ENCODE results near the gene SRGAP2B.
"Not testable (repeated sequence)": the region's sequence is repeated elsewhere in the genome, so short reads cannot be mapped to it uniquely, and the experiment has no call there.

The SRGAP2B gene

DNA sequence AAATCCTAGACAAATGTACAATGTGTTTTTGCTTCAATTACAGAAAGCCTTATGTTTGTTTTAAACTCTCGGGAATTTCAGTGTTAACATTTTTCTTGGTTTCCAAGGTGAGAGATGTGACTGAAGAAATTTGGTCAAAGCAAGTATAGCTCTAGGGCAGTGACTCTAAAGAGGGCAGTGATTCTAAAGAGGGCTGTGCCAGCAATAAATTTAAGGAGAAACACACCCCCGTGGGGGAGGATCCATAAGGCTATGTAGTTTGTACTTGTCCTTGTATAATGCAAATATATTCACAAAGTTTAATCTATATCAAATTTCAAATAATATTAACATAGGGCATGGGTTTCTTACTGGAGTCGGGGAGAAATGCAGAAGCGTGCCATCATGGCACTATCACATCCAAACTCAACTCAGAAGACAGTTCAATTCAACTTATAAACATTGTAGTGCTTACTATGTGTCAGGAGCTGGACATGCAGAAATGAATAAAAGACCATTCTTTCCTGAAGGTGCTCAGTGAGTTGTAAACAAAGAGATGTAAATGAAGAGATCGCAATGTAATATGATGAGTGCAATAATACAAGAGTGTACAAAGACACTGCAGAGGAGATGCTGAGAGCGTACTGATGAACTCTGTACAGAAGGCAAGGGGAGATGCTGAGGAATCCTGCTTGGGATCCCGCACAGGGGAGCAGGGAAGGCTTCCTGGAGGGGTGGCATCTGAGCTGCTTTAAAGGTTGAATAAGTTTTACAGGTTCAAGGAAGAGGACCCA is 12.5 kb downstream of the SRGAP2B start:
- not testable (repeated sequence) for DNase-seq (ENCODE audit: low read depth)

- DNase-seq (ENCODE audit: low read depth), result not testable (repeated sequence)
Measured at GRCh38 chr1:145080193-145080592, 14.9 kb downstream of the SRGAP2B start.

- DNase-seq (ENCODE audit: low read depth), result not testable (repeated sequence)
Measured at GRCh38 chr1:145079737-145080136, 15.4 kb downstream of the SRGAP2B start.

DNA sequence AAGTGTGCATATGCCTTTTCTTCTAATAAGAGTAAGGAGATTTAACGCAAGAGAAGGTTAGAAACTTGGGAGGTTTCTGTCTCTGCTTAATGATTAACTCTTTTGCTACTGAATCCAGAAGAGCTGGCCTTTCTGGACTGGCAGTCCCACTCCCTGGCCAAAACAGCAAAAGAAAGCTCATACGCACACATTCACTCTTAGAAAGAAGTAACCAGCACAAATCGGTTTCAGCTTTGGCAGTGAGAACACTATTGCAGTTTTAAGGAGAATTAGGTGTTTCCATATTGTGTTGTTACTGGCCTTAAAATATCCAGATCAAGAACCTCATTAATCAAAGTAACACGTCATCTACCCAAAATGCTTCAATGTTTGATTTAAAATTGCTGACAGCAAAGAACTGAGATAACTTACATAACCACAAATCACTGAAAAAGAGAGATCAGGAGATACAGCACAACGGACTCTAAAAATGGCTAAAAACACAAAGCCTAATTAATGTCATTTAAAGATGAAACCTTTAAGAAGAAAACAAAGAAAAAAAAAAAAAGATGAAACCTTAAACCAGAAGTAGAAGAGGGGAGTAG is 16.2 kb downstream of the SRGAP2B start:
- not testable (repeated sequence) for DNase-seq (ENCODE audit: low read depth)

- DNase-seq (ENCODE audit: low read depth), result not testable (repeated sequence)
Measured at GRCh38 chr1:145077872-145078786, 17.0 kb downstream of the SRGAP2B start.

GRCh38 chr1:145076877-145077276 is 18.3 kb downstream of the SRGAP2B start:
- not testable (repeated sequence) for DNase-seq (ENCODE audit: low read depth)

- not testable (repeated sequence) for DNase-seq (ENCODE audit: low read depth)
Measured at GRCh38 chr1:145074021-145074559, 21.0 kb downstream of the SRGAP2B start.

DNA sequence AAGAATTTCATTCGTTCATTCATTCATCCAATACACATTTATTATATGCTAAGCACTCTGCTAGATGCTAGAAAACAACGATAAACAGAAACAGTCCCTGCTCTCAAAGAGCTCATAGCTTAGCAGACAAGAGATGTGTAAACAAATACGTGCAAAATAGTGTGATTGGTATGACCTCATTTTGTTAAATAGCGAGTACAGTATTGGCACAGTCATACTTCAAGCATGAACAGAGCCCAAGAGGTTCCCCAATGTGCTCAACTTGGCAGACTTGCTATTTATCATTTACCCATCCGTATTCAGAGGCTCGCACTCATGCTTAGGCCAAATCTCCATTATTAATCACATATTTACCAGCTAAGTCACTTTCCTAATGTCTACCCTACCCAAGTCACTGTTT is 23.6 kb downstream of the SRGAP2B start:
- not testable (repeated sequence) for DNase-seq (ENCODE audit: low read depth)

- DNase-seq (ENCODE audit: low read depth), result not testable (repeated sequence)
Measured at GRCh38 chr1:145066486-145066885, 28.6 kb downstream of the SRGAP2B start.

GRCh38 chr1:145065194-145065826 is 29.8 kb downstream of the SRGAP2B start:
- not testable (repeated sequence) for DNase-seq (ENCODE audit: low read depth)

GRCh38 chr1:145063941-145064648 is 31.0 kb downstream of the SRGAP2B start:
- not testable (repeated sequence) for DNase-seq (ENCODE audit: low read depth)

DNA sequence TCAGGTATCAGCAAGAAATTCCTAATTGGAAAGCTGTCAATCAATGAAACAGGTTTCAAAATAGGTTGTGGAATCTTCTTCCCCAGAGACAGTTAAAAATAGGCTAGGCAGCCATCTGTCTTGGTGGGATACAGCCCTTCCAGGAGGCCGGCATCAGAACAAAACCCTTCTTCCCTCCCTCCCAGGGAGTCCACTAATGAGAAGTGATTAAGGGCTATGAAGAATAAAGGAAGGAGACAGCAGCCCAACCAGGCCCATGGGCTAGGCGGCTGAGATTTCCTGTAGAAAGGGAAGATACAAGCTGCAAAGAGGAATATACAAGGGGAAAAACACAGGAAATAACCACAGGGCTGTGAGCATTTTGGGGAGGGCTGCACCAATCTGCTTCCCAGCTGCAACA is 31.8 kb downstream of the SRGAP2B start:
- not testable (repeated sequence) for DNase-seq (ENCODE audit: low read depth)

- DNase-seq (ENCODE audit: low read depth), result not testable (repeated sequence)
Measured at GRCh38 chr1:145058184-145058583, 36.9 kb downstream of the SRGAP2B start.

DNA sequence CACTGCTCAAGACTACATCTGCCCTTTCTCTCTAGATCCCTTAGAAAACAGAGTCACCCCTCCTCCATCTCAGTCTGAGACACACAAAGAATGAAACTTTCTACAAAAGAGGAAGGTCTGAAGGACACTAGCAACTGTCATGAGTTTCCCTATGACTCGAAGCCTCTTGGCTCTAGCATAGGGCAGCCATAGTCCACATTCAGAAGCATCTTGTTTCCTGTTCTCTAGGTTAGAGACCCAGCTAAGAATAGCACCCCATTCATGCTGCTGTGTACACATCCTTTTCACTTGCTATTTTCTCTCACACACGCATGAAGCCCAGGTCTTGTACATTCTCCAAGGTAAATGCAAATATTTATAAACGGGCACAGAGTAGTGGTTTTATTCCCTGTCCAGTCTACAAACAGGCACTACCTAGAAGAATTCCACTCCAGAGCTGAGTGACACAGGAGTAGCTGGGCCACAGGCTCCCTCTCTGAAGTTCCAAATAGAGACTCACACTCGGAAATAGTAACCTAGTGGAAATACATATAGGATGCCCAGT is 39.8 kb downstream of the SRGAP2B start:
- not testable (repeated sequence) for DNase-seq (ENCODE audit: low read depth)

DNA sequence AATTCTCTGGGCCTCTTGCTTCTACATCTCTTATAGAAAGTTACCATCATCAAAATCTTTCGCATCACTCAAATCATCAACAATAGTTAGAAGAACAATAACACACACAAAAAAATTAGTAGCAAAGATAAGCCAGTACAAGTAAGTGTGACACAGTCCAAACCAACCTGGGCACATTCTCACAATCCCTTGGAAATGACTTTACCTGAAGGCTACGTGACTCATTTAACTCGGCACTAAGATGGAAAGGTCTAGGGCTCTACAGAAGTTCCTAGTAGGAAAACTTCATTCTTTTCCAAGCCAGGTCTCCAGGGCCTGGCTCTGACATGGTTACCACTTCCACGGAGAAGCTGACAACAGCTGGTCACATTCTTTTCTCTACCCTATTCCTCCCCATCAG is 41.7 kb downstream of the SRGAP2B start:
- not testable (repeated sequence) for DNase-seq (ENCODE audit: low read depth)

DNA sequence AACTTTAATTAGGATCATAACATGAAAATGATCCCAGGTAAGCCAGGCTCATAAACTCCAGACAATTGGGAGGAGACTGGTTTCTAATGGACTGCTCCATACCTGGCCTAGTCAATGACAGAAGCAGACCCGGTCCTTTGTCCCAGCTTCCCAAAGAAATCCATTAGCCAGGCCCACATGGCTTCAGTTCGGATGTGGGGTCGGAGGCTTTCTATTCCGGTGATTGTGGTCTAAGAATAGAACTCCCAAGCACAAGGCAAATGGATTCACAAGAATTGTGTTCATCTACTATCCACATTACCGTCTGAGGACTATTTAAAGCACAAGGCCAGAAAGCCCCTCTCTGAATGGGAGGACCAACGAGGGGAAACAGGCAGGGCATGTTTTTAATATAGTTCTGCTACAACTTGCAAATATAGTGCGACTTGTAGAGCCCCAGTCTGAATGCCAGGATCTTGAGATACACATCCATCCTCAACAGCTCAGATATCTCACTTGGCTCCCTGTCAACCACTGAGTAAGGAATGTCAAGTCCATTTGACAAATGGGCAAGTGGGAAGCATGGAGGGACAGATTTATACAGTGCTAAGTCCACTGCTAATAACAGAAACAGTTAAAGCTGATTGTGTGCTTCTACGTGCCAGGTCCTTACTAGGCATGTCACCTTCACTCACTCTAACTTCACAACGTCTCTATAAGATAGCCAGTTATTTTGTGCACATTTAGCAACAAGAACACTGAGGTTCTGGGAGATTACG is 42.9 kb downstream of the SRGAP2B start:
- DNase-seq (ENCODE audit: low read depth), result not testable (repeated sequence)

GRCh38 chr1:145048181-145048856 is 46.8 kb downstream of the SRGAP2B start:
- not testable (repeated sequence) for DNase-seq (ENCODE audit: low read depth)

DNA sequence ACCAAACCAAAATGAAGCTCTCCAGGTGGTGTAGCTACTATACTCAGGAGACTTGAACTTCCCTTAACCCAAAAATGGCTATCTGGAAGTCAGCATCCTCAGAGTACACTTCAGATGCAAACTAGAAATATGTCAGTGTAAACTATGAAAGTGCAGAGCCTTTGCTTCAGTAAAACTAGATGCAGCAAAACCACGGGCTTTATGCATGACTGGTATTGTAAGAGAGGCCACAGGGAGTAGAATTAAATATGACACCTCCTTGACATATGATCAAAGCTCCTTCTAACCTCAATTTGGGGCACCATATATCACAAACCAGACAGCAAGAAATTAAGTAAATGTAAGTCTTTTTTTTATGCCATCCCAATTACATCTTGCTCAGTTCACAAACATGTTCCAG is 47.6 kb downstream of the SRGAP2B start:
- not testable (repeated sequence) for DNase-seq (ENCODE audit: low read depth)

- DNase-seq (ENCODE audit: low read depth), result not testable (repeated sequence)
Measured at GRCh38 chr1:145045571-145046273, 49.4 kb downstream of the SRGAP2B start.
